Measurements from ENCODE around the gene MAPKAP1.

DNA sequence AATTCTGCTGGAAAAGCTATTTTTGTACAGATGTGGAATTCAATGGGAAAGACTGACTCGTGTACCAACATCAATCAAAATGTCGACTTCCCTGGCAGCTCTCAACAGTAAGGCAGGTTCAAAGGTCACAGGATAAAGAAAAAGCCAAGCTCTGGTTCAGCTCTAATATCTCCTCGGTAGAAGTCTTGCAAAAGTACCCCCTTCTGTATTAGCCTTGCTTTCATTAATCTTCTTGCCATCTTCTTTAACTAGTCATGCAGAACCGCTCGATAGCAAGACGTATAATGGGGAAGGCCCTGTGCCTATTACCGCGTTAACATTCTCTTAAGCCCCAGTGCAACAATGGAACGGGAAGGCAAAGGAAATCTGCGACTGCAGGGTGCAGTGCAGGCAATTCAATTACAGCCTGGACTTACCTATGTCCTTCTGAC lies 244.1 kb downstream of the MAPKAP1 start:
- TF ChIP-seq, protein P1, sequence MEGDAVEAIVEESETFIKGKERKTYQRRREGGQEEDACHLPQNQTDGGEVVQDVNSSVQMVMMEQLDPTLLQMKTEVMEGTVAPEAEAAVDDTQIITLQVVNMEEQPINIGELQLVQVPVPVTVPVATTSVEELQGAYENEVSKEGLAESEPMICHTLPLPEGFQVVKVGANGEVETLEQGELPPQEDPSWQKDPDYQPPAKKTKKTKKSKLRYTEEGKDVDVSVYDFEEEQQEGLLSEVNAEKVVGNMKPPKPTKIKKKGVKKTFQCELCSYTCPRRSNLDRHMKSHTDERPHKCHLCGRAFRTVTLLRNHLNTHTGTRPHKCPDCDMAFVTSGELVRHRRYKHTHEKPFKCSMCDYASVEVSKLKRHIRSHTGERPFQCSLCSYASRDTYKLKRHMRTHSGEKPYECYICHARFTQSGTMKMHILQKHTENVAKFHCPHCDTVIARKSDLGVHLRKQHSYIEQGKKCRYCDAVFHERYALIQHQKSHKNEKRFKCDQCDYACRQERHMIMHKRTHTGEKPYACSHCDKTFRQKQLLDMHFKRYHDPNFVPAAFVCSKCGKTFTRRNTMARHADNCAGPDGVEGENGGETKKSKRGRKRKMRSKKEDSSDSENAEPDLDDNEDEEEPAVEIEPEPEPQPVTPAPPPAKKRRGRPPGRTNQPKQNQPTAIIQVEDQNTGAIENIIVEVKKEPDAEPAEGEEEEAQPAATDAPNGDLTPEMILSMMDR (IDR thresholded peaks at IDR 0.05; ENCODE audit: low read length) = no peak
- no peak for TF ChIP-seq EZH2 (IDR thresholded peaks at IDR 0.05; ENCODE audit: borderline replicate concordance, low read length)
